Activated naive CD4-positive, alpha-beta T cell treated with anti-CD3 and anti-CD28 coated beads, Interleukin-2, amount 10 ng/mL, durations not matched to agents 7 days and 5 days (primary cell): ENCODE results near the gene PRDM1.
A peak's percentile ranks its signal among the peaks of the same experiment; 100 is the strongest.

ENCODE experiments used
- CTCF ChIA-PET: fragments of 350-600 bp; sonication (Branson Sonifier 250); formaldehyde crosslinking; loops from one replicate; lab custom pipeline; 2021; ENCODE audit warnings: antibody characterized with exemption; lab: Charles Lee
- DNase-seq: peaks from one replicate; pipeline ENCODE4 v3.0.0-alpha.2; 2020
- H3K27ac Mint-ChIP-seq: one replicate; pipeline ENCODE4 v1.8.0; 2021; ENCODE audit warnings: mild to moderate bottlenecking, moderate library complexity, mixed read lengths
- H3K27me3 Mint-ChIP-seq: one replicate; pipeline ENCODE4 v1.8.0; 2021; ENCODE audit warnings: mild to moderate bottlenecking, mixed read lengths
- H3K36me3 Mint-ChIP-seq: one replicate; pipeline ENCODE4 v1.8.0; 2021; ENCODE audit warnings: mixed read lengths
- H3K4me1 Mint-ChIP-seq: one replicate; pipeline ENCODE4 v1.8.0; 2021; ENCODE audit warnings: mixed read lengths
- H3K4me3 Mint-ChIP-seq: one replicate; pipeline ENCODE4 v1.8.0; 2021; ENCODE audit warnings: mild to moderate bottlenecking, moderate library complexity, mixed read lengths
- H3K9me3 Mint-ChIP-seq: one replicate; pipeline ENCODE4 v1.8.0; 2021; ENCODE audit warnings: mixed read lengths

The PRDM1 gene

DNA sequence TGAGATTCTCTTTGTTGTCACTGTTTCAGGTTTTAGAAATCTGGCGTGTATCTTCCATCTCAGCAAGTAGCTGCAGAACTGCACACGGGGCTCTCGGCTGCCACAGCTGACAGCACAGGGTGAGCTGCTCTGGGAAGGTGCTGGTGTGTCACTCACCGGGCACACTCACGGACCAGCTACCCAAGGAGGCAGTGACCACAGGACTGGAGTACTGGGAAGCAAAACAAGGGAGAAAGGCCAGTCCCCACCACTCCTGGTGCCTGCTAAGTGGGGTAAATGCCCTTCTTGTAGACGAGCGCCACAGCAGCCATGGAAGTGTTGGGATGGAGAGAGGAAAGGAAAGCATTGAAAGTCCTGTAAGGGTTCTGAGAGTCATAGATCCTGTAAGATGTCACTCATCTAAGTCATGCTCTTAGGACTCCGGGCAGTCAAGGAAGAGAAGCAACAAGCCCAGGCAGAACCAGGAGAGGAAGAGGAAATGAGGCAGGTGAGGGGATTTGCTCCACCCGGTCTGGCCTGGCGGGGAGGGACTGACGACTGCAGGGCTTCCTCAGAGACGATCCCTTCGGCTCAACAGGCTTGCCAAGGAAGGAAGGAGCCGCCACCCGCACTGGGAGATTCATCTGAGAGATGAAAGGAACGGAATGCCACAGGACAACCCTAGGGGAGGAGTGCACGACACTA lies 48.1 kb downstream of the PRDM1 start:
- Mint-ChIP-seq H3K36me3 (no peaks in the 10 kb centered on the region), H3K27me3 (peaks cover 18% of the 10 kb centered on the region), H3K4me3 (no peak overlapping the region), H3K4me1 (peaks cover 9% of the 10 kb centered on the region), H3K9me3 (no peaks in the 10 kb centered on the region), H3K27ac (no peak overlapping the region)
- CTCF ChIA-PET: no interaction called here
- DNase-seq: no peak

DNA sequence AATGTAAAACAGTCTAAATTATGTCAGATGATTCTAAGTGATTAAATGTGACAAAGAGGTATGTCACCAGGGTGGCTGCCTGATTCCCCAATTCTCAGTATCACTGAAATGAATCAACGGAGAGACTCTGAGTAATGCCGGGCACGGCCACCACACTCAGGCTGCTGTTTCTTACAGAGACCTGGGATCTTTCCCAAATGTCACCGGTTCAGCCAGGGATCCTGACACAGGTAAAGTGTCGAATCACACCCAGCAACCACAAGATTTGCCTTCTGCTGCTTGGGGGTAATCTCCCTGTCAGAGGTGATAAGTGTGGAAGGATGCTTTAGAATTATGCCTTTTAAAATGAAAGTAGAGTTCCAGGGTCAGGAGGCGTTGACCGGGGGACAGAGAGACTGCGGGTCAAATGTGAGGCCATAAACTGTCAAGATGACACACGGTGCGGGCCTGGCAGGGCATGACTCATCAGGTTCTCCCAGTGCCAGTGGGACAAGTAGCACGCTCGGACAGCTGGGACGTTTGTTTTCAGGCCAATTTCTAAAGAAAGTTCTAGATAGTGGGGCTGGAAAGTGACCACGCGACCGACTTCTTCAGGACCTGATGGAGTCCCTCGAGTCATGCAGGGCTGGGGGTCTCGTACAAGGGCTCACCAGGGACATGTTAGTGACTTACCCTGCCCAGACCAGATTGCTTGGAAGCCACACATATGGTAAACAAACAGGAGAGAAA lies 48.9 kb downstream of the PRDM1 start:
- Mint-ChIP-seq H3K4me1 (peaks cover 10% of the 10 kb centered on the region), H3K36me3 (no peaks in the 10 kb centered on the region)

DNA sequence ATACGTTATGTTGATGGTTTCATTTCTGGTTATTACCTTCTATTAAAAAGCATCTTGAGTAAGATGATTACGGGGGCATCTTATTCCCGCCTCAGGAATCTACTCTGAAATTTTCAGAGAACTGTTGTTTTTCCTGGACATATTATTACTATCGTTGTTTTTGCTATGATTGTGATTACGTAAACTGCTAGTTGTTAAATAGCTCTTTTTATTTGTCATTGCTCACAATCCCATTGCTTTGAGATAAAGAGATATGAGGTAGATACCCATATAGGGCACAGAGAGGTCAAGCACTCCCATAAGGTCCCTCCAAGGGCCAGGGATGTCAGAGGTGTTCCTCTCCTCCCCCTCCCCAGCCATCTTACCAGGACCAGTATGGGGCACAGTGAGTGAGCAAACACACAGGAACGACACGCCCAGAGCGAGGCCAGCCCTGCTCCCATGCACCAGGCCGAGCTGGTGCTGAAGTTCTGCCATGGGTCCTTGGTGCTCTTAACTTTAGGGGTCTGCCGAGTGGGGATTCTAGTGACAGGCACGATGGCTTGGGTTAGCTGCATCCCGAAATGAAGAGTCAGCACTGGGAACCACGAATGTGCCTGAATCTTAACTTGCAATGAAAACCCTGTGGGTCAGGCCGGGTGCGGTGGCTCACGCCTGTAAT lies 49.9 kb downstream of the PRDM1 start:
- Mint-ChIP-seq H3K9me3 (no peaks in the 10 kb centered on the region), H3K4me1 (peaks cover 18% of the 10 kb centered on the region), H3K4me3 (no peak overlapping the region), H3K27ac (no peak overlapping the region), H3K36me3 (no peaks in the 10 kb centered on the region), H3K27me3 (peaks cover 15% of the 10 kb centered on the region)
- DNase-seq: no peak
- CTCF ChIA-PET: interaction anchor here (1.6 kb wide), 1 partner anchor 19 kb away, joined by 5 read pairs; no protein-coding TSS in a partner anchor

More for the DNA sequence above, 48.9 kb downstream of the PRDM1 start:
- Mint-ChIP-seq H3K27ac (no peak overlapping the region), H3K9me3 (no peaks in the 10 kb centered on the region), H3K4me3 (no peak overlapping the region), H3K27me3 (peaks cover 18% of the 10 kb centered on the region)
- no peak for DNase-seq
- CTCF ChIA-PET: interaction anchor here (1.6 kb wide), 1 partner anchor 18 kb away, joined by 5 read pairs; no protein-coding TSS in a partner anchor

DNA sequence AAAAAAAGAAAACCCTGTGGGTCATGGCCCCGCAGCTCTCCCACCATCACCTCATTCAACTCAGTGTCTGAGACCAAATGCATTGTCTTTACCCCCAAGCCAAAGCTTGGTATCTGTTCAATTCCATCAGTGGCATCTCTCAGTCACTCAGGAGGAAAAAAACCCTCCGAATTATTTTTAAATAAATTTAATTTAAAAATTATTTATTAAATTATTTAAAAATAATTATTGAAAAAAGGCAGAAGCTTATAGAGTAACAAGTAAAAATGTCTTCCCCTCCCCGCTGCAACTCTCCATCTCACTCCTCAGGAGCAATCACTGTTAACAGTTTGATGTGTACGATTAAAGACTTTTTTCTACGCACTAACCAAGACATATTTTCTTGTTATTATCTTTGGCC lies 50.7 kb downstream of the PRDM1 start:
- Mint-ChIP-seq H3K4me1 (peaks cover 26% of the 10 kb centered on the region), H3K4me3 (no peak overlapping the region), H3K27me3 (peaks cover 12% of the 10 kb centered on the region), H3K27ac (no peak overlapping the region), H3K36me3 (no peaks in the 10 kb centered on the region), H3K9me3 (no peaks in the 10 kb centered on the region)
- CTCF ChIA-PET: interaction anchor here (1.2 to 1.6 kb wide), 2 partner anchors 20 to 86 kb away, joined by 4 to 5 read pairs; no protein-coding TSS in a partner anchor
- DNase-seq: no peak

DNA sequence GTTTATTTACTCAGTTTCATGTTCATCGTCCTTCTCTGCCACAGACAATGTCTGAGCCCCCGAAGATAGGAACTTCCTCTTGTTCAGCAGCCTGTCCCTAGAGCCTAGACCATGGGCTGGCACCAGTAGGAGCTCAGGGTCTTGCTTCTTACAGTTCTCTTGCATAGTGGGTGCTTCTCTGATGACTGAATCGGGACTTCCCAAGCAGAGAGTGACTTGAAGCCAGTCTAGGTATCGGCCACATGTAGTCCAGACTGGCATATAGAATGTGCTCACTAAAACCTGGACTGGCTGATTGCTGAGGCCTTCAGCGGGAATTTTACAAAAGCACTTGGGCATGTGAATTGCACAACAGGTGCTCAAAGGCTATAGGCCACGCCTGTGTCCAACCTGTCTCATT lies 52.0 kb downstream of the PRDM1 start:
- no peaks in the 10 kb centered on the region for H3K36me3 Mint-ChIP-seq
- no peak overlapping the region for H3K4me3 Mint-ChIP-seq
- DNase-seq: no peak
- peaks cover 39% of the 10 kb centered on the region for H3K4me1 Mint-ChIP-seq
- H3K9me3 Mint-ChIP-seq: no peaks in the 10 kb centered on the region
- peaks cover 12% of the 10 kb centered on the region for H3K27me3 Mint-ChIP-seq
- CTCF ChIA-PET: interaction anchor here (0.7 kb wide), 1 partner anchor 10 kb away, joined by 4 read pairs; no protein-coding TSS in a partner anchor
- no peak overlapping the region for H3K27ac Mint-ChIP-seq

DNA sequence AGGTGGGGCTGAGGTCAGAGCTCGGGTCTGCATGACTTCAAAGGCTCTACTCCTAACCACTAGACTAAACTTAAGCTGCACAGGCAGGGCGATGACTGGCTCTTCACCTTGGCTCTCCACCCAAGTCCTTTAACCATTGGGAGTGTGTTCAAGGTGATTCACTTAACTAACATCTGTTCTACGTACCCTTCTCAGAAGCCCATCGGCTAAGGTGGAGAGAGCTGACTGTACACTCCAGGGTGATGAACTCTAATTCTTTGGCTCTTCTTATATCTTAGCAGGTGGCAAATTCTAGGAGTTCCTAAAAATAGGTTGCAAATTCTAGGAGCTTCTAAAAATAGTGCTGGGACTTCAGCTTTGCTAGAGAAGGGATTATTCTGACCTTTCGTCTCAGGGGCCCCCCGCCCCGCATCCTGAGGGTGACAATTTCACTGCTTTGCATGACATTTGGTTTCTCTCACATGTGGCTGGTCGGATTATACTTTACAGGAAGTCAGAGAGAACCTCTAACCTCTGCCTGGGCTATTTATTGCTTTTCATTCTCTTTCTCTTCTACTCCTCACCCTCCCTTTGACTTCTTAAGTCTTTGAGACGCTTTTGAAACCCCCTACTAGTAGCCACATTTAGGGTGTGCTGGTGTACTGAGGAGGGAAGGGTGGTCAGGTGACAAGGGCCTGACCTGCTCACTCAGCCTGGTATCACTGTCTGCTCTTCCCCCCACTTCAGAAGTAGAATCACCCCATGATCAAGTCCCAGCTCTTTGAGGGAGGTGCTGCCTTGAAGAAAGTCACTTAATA lies 55.5 kb downstream of the PRDM1 start:
- Mint-ChIP-seq H3K36me3 (no peaks in the 10 kb centered on the region), H3K4me3 (peak overlapping the region; percentile 6), H3K4me1 (peaks cover 56% of the 10 kb centered on the region), H3K9me3 (no peaks in the 10 kb centered on the region), H3K27me3 (peaks cover 8% of the 10 kb centered on the region), H3K27ac (peak overlapping the region; percentile 96)
- peak; percentile 73 for DNase-seq
- CTCF ChIA-PET: interaction anchor here (0.7 to 3.4 kb wide), 7 partner anchors 10 to 355 kb away, joined by 3 to 24 read pairs (median 4); no protein-coding TSS in a partner anchor

DNA sequence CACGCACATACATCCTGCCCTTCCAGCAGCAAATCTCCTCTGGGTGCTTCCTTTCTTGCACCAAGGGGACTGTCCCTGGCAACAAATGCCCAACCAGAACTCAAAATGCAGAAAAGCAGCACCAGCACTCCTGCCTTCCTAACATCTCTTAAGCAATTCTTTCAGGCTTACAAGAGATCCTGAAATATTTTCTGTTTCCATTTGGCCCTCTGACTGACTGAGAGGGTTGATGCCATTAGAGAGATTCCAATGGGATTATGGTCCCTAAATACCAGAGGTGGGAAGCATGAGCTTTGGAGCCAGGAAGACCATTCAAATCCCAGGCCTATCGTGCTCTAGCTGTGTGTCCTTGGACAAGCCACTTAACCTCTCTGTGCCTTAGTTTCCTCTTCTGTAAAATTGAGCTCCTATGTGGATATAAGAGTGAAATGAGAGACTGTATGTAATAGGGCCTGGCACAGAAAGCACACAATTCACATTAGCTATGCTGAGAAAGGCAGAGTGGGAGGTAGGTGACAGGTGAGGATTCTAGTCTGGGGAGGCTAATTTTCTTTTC lies 56.8 kb downstream of the PRDM1 start:
- no peaks in the 10 kb centered on the region for H3K9me3 Mint-ChIP-seq
- H3K27ac Mint-ChIP-seq: peak overlapping the region; percentile 96
- H3K4me1 Mint-ChIP-seq: peaks cover 60% of the 10 kb centered on the region
- no peaks in the 10 kb centered on the region for H3K36me3 Mint-ChIP-seq
- peaks cover 5% of the 10 kb centered on the region for H3K27me3 Mint-ChIP-seq
- DNase-seq: no peak
- CTCF ChIA-PET: interaction anchor here (1.1 to 3.4 kb wide), 3 partner anchors 20 to 80 kb away, joined by 3 to 24 read pairs (median 16); no protein-coding TSS in a partner anchor
- H3K4me3 Mint-ChIP-seq: no peak overlapping the region

DNA sequence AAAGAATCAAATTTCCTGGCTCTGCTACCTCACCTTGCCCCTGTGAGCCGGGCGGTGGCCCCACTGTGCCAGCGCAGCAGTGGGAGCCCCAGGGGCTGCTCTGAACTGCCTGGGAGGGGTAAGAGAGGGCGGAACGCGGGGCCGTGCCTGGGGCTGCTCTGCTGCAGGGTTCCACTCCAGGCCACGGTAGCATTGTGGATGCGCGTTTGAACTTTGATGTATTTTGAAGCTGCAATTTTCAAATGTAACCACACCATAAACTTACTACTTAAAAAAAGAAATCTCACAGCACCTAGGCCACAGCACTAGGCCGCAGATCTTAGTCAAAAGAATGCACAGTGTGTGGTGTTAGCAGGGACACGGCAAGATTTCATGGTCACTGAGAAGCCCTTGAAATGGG lies 57.5 kb downstream of the PRDM1 start:
- no peak for DNase-seq
- Mint-ChIP-seq H3K9me3 (no peaks in the 10 kb centered on the region), H3K4me3 (no peak overlapping the region), H3K36me3 (no peaks in the 10 kb centered on the region), H3K4me1 (peaks cover 65% of the 10 kb centered on the region), H3K27ac (peak overlapping the region; percentile 58), H3K27me3 (peaks cover 4% of the 10 kb centered on the region)
- CTCF ChIA-PET: interaction anchor here (0.6 to 3.4 kb wide), 3 partner anchors 20 to 199 kb away, joined by 3 to 16 read pairs (median 3); no protein-coding TSS in a partner anchor

DNA sequence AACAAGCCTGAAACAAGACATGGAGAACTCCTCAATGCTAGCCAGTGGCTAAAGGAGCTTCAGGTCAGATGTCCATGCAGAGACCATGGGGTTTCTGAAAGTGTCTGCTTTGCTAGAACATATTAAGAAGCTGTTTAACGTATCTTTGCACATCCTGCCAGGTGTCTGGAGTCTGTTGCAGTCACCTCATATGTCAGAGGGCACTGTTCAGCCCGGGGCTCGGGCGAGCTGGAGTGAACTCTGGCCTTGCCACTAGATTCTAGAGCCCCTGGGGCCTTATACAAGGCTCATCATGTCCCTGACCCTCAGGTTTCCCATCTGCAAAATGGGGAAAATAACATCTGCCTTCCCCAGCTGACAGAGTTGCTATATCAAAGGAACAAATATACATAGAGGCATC lies 59.0 kb downstream of the PRDM1 start:
- Mint-ChIP-seq H3K4me1 (peaks cover 77% of the 10 kb centered on the region), H3K36me3 (no peaks in the 10 kb centered on the region), H3K27ac (no peak overlapping the region), H3K9me3 (no peaks in the 10 kb centered on the region), H3K27me3 (peaks cover 4% of the 10 kb centered on the region), H3K4me3 (no peak overlapping the region)
- no peak for DNase-seq
- CTCF ChIA-PET: interaction anchor here (0.8 kb wide), 1 partner anchor 30 kb away, joined by 3 read pairs; no protein-coding TSS in a partner anchor

DNA sequence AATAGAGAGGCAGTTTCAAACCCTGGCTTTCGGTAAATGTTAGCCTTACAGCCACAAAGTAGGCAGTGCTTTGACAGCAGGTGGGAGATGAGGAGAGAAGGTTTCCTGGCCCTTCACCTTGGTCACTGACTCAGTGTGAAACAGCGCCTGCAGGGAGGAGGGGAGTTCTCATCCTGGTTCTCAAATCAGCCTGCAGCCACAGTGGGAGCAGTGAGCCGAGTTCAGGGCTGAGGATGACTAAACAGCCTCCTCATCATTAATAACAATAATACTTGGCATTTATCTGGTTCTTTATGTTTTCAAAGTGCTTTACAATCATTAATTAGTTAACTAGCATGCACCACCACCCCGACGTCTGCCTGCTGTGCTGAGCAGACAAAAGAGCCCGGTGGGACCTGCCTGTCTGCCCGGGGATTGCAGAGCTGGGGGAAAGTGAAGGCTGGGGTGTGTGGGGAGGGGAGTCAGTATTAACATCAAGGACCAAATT lies 59.6 kb downstream of the PRDM1 start:
- Mint-ChIP-seq H3K4me3 (no peak overlapping the region), H3K4me1 (peaks cover 70% of the 10 kb centered on the region), H3K27ac (no peak overlapping the region), H3K9me3 (no peaks in the 10 kb centered on the region), H3K36me3 (no peaks in the 10 kb centered on the region), H3K27me3 (peaks cover 4% of the 10 kb centered on the region)
- CTCF ChIA-PET: interaction anchor here (0.8 to 1.4 kb wide), 3 partner anchors 15 to 78 kb away, joined by 3 to 4 read pairs (median 3); no protein-coding TSS in a partner anchor
- no peak for DNase-seq

DNA sequence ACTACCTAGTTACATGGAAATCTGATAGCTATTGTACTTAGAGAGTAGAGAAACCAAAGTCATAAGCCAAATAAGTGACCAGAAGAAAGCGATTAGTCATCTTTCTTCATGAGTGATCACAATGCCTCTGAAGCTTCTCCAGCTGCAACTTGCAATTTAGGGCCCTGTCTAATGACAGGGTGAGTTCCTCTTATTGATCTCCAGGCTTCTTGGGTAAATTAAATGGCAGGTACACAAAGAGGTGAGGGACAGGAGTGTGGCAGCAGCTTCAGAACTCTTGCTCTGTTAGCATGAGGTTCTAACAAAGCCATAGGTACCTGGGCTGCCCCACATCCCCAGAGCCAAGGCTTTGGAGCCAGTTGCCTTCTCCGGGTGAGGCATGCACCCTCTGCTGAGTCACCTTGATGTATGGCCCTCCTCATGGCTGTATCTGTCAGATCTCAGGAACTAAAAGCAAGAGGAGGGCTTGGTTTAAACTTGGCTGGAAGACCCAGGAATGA lies 60.8 kb downstream of the PRDM1 start:
- peaks cover 61% of the 10 kb centered on the region for H3K4me1 Mint-ChIP-seq
- no peak overlapping the region for H3K4me3 Mint-ChIP-seq
- CTCF ChIA-PET: interaction anchor here (1.1 to 1.4 kb wide), 2 partner anchors 13 to 77 kb away, joined by 3 to 4 read pairs; no protein-coding TSS in a partner anchor
- H3K9me3 Mint-ChIP-seq: no peaks in the 10 kb centered on the region
- peak overlapping the region; percentile 15 for H3K27ac Mint-ChIP-seq
- DNase-seq: no peak
- H3K27me3 Mint-ChIP-seq: peaks cover 4% of the 10 kb centered on the region
- H3K36me3 Mint-ChIP-seq: no peaks in the 10 kb centered on the region

DNA sequence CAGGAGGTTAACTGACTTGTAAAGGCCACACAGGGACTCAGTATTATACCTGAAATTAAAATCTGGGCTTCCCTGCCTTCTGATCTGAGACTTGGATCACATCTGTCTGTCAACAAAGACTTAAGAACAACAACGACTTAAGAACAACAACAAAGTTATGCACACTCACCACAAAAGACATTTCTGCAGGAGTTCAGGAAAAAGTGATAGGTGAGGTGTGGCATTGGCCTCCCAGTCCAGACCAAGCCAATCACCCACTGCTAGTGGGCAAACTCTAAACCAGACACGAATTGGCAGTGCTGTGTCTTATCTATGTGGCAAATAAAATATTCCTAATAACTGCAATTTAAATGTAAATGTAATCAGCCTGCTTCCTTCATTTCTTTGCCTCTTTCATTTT lies 61.3 kb downstream of the PRDM1 start:
- no peak for DNase-seq
- Mint-ChIP-seq H3K27me3 (peaks cover 4% of the 10 kb centered on the region), H3K4me3 (no peak overlapping the region), H3K36me3 (no peaks in the 10 kb centered on the region), H3K27ac (no peak overlapping the region), H3K4me1 (peaks cover 55% of the 10 kb centered on the region), H3K9me3 (peaks cover 2% of the 10 kb centered on the region)
- CTCF ChIA-PET: interaction anchor here (1.0 to 1.4 kb wide), 2 partner anchors 16 to 76 kb away, joined by 3 to 4 read pairs; no protein-coding TSS in a partner anchor
